HG02840 (cell line): ENCODE data around the gene SEMA4B.
A peak's percentile ranks its signal among the peaks of the same experiment; 100 is the strongest.

ENCODE experiments used
- ATAC-seq: cut with Tn5 transposase; IDR thresholded peaks from one replicate; pipeline ENCODE4 v1.9.1; 2021; ENCODE audit warnings: mild to moderate bottlenecking, moderate library complexity, moderate number of reproducible peaks; ENCODE audit not compliant: unreplicated experiment, low FRiP score

SEMA4B gene

DNA sequence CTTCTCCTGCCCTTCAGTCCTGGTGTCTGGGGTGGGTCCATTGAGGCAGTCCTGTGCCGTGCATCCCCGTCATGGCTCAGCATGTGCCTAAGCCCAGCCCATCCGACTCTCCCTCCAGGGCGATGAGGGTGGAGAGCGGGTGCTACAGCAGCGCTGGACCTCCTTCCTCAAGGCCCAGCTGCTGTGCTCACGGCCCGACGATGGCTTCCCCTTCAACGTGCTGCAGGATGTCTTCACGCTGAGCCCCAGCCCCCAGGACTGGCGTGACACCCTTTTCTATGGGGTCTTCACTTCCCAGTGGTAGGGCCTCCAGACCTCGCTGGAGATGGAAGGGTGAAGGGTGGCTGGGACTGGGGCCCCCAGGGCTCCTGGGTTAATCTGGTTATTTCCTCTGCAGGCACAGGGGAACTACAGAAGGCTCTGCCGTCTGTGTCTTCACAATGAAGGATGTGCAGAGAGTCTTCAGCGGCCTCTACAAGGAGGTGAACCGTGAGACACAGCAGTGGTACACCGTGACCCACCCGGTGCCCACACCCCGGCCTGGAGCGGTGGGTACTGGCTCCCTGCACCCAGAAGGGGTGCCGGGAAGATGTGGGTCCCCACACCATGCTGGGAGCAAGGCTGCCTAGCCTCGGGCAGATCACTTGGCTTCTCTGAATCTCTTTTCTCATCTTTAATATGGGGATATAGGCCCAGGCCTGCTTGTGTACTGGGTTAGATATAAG is 22.5 kb downstream of the SEMA4B start:
- no peak for ATAC-seq

DNA sequence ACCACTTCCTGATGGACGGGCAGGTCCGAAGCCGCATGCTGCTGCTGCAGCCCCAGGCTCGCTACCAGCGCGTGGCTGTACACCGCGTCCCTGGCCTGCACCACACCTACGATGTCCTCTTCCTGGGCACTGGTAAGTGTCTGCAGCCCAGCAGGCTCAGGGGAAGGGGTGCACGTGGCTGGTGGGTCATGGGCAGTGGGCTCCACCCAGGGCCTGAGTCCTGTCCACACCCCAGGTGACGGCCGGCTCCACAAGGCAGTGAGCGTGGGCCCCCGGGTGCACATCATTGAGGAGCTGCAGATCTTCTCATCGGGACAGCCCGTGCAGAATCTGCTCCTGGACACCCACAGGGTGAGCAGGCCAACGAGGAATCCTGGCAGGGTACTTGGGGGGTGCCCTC is 23.9 kb downstream of the SEMA4B start:
- no peak for ATAC-seq

DNA sequence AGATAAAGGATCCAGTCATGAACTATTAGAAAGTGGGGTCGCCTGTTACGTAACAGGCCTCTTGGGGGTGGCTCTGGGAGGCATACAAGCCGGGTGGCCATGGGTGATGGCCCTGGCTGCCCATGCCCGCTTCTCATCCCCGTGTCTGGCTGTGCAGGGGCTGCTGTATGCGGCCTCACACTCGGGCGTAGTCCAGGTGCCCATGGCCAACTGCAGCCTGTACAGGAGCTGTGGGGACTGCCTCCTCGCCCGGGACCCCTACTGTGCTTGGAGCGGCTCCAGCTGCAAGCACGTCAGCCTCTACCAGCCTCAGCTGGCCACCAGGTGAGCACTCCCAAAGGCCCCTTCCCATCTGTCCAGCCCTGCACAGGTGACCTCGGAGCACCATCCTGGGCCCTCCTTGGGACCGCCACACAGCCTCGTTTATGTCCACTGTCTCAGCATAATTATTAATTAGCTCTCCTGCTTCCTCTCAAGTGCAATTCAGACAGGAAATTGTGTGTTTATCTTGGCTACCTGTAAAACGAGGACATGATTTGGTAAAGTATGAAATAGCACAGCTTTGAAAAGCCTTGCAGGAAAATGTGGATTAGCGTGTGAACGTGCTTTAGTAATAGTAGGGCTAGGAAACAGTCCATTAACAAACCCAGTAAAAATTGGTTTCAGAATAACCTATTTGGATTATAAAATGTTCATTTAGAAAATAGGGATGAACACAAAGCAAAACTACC is 24.5 kb downstream of the SEMA4B start:
- no peak for ATAC-seq

GRCh38 chr15:90227336-90227735 is 26.2 kb downstream of the SEMA4B start:
- ATAC-seq: no peak

GRCh38 chr15:90227816-90228772 is 27.0 kb downstream of the SEMA4B start:
- no peak for ATAC-seq

GRCh38 chr15:90228960-90229359 is 27.8 kb downstream of the SEMA4B start:
- ATAC-seq: no peak

DNA sequence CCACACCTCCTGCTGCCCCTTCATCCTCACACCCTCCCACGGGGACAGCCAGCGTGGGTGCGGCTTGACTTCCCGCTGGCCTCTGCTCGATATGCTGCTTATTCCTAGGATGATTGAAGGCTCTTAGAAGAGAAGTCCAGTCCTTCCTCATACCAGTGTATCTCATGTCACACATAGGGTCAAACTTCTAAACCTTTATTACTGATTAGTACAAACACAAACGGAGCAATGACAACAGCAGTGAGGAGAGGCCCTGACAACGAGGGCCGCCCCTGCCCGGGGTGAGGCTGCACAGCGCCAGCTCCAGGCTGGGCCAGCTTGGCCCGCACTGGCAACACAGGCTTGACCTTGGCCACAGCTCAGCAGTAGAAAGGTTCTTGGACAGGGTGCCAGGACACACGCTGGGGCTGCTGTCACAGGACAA is 29.0 kb downstream of the SEMA4B start:
- no peak for ATAC-seq

- no peak for ATAC-seq
Measured at GRCh38 chr15:90230610-90231009, 29.5 kb downstream of the SEMA4B start.

DNA sequence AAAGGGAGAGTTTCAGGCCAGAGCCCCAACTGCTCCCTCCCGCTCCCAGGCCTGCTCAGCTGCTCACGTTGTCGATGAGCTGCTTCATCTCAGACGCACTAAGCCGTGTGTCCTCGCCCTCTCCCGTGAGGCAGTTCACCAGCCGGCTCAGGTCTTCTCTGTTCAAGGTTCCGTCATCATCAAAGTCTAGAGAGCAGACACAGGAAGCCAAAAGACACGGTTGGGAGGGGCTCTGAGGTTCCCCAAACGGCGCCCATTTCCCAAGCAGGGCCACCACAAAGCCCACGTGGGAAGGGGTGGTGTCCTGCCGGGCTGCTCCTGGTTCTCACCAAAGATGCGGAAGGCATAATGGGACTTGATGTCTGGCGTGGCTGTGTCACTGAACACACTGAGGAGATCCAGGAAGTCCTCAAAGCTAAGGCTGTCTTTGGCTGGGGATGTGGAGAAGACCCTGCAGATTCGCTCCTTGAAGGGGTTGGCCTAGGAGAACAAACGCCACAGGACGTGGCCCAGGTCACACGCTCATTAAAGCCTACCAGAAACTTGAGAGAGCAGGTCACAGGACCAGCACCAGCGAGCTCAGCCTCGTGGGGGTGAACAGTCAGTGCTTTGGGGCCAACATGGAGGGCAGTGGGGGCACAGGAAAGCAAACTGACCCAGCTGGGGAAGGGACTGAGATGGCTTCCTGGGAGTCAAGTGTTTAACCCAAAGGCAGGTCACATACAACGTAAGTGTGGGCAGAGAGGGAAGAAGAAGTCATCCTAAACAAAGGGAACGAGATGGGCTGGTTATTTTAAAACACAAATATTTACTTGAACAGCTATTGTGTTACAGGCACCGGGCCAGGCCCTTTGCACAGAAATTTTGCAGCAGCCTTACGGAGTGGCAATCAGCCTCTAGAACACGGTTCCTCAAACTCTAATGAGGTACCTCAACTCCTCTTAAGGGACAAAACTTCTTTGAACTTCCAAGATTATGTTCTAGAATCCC is 30.2 kb downstream of the SEMA4B start:
- no peak for ATAC-seq

GRCh38 chr15:90232196-90232595 is 31.1 kb downstream of the SEMA4B start:
- ATAC-seq: no peak

DNA sequence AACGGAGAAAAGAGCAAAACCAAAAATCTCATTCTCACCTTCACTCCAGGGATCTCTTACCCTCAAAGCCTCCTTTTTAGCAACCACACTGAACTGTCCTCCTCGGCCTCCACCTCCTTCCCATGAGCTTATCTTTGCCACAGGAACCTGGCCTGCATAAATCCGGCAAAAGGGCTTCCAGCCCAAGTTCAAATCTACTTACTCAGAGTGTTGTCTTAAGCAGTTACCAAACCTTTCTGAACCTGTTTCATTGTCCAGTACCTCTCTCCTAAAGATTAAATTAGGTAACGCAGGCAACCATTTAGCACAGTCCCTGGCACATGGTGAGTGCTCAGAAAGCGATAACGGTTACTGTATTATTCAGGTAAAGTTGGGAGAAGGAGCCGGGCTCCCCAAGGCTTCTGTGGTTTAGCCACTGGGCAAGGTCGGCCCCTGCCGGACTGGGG is 31.8 kb downstream of the SEMA4B start:
- no peak for ATAC-seq

DNA sequence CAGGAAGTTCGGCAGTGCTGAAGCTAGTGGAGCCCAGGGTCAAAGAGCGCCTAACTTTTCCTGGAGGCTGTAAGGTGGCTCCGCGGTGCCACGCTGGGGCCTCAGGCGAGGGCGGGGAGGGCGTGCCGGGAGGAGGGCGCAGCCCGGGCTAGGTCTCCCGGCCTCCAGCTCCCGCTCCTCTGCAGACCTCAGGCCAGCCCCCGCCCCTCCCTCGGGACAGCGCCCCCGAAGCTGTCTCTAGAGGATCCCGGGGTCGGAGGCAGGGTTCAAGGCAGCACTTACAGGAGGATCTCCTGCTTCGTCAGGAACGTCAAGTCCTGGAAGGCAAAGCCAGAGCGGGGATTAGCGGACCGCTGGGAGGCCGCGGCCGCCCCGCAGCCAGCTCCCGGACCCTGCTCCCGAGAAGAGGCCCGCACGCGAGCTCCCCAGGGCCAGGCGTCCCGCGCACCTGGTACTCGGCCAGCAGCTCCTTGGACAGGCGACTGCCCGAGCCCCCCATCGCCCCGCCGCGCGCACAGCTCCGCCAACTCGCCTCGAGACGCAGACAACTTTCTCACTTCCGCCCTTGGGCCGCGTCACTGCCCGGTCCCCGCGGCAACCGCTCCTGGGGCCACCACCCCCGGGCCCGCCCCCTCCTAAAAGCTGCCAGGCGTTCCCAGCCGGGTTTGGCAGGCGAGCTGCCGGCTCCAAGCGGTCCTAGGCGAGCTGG is 32.4 kb downstream of the SEMA4B start, which contains the start of gene CIB1:
Gene CIB1, minus strand, starts transcription at position 555 of the 709 bp plus-strand sequence. Its CDS starts 56 bp downstream, at position 499.
- ATAC-seq: peak; percentile 85

GRCh38 chr15:90234096-90234988 is 33.2 kb downstream of the SEMA4B start, which contains the start of gene GDPGP1:
GDPGP1 (plus strand) TSS chr15:90234209; CDS start chr15:90240909, 6,700 bp downstream.
- ATAC-seq: peak; percentile 57

GRCh38 chr15:90239371-90239770 is 38.2 kb downstream of the SEMA4B start:
- no peak for ATAC-seq

GRCh38 chr15:90240856-90241255 is 39.7 kb downstream of the SEMA4B start:
- no peak for ATAC-seq

DNA sequence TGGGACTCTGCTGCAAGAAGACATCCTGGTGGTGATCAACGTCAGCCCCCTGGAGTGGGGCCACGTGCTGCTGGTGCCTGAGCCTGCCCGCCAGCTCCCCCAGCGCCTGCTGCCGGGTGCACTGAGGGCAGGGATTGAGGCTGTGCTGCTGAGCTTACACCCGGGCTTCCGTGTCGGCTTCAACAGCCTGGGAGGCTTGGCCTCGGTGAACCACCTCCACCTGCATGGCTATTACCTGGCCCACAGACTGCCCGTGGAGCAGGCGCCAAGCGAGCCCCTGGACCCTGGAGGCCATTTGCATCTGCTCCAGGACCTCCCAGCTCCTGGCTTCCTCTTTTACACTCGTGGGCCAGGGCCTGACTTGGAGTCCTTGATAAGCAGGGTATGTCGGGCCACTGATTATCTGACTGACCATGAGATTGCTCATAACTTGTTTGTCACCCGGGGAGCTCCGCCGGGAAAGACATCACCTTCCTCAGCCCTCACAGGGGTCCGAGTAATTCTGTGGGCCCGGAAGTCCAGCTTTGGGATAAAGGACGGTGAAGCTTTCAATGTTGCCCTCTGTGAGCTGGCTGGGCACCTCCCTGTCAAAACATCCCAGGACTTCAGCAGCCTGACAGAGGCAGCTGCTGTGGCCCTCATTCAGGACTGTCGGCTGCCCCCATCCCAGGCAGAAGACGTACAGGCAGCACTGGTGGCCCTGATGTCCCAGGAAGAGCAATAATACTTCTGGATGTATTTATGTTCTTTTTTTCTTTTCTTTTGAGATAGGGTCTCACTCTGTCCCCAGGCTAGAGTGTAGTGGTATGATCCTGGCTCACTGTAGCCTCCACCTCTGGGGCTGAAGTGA is 40.4 kb downstream of the SEMA4B start:
- ATAC-seq: no peak
